HG02588 (cell line): ENCODE results near the gene STKLD1.
"Not testable (repeated sequence)": the region's sequence is repeated elsewhere in the genome, so short reads cannot be mapped to it uniquely, and the experiment has no call there.

Experiments used
- ATAC-seq: cut with Tn5 transposase; IDR thresholded peaks from one replicate; pipeline ENCODE4 v1.9.1; 2021; ENCODE audit warnings: mild to moderate bottlenecking, moderate library complexity; ENCODE audit not compliant: unreplicated experiment

STKLD1 gene

GRCh38 chr9:133436681-133437080 lies 60.5 kb downstream of the STKLD1 start:
- ATAC-seq: no peak

- no peak for ATAC-seq
These were observed 61.8 kb downstream of the STKLD1 start for GRCh38 chr9:133437753-133438531.

DNA sequence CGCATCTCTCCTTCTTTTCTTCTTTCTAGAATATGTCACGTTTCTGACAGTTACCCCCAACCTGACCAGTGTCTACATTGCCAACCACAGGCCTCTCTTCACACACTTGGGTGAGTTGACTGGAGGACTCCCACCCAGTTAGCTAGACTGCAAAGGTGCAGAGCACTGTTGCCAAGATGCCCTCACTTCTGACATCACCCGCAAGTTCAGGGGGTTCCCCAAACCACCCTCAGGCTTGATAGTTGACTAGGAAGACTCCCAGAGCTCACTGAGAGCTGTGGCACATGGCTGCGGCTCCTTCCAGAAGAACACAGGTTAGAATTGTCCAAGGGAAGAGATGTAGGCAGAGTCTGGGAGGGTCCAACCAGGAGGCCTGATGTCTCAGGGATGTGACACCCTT lies 63.2 kb downstream of the STKLD1 start:
- ATAC-seq: no peak

GRCh38 chr9:133440874-133441273 lies 64.7 kb downstream of the STKLD1 start:
- no peak for ATAC-seq

DNA sequence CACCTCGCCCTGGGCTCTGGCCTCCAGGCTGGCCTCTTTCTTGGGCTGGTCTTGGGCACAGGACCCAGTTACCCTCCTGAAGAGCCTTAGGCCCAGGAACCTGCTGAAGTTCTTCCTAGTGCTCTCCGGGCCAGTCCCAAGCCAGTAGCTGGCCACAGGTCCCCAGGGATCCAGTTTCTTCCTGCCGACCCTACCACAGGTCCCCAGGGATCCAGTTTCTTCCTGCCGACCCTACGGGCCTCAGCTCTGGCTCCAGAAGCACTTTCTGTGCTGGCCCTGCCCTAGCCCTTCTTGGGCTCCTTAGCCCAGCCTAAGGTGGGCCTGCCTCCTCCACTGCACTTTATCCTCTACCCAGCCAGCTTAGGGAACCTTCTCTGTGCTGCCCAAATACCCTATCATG lies 65.4 kb downstream of the STKLD1 start:
- ATAC-seq: no peak

GRCh38 chr9:133443248-133443647 lies 67.1 kb downstream of the STKLD1 start:
- ATAC-seq: no peak

DNA sequence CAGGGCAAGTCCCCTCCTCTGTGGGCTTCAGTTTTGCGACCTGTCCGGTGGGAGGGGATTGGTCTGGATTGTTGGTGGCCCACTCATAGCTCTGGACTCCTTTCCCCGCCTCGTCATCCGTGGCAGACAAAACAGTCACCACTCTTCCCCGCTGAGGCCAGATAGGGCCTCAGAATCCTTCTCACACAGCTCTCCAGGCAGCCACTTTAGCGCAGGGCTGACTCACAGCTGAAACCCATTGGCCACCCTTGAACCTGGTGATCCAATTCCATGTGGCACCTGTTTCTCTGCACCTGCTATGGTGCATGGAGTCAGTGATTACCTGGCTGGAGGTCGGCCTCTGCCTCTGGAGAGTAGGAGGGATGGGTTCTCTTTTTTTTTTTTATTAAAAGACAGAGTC lies 67.8 kb downstream of the STKLD1 start:
- ATAC-seq: no peak

DNA sequence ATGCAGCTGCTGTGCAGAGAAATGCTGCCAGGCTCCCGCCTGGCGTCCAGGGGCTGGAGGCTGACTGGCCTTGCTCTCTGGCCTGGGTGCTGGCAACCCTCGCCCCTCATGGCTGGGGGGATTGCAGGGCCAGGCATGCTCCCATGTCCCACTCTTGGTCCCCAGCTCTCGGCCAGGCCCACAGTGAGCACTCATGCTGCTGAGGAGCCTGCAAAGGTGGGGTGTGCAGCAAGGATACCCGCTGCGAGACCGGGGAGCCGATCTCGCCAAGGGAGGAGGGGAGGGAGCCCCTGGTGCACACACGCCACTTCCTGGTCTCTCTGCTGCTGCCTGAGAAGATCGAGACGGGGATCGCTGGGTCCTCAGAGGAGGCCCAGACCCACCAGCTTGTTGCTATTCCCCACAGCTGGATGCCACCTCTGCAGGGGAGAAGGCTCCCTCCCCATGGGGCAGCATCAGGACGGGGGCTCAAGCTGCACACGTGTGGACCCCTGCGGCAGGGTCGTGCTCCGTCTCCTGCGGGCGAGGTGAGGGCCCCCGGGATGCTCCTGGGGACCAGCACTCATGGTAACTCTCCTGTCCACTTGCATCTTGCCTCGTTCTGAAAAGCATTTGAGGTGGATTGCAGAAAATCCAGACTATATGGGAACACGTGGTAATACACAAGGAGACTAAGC lies 69.3 kb downstream of the STKLD1 start:
- ATAC-seq: no peak

DNA sequence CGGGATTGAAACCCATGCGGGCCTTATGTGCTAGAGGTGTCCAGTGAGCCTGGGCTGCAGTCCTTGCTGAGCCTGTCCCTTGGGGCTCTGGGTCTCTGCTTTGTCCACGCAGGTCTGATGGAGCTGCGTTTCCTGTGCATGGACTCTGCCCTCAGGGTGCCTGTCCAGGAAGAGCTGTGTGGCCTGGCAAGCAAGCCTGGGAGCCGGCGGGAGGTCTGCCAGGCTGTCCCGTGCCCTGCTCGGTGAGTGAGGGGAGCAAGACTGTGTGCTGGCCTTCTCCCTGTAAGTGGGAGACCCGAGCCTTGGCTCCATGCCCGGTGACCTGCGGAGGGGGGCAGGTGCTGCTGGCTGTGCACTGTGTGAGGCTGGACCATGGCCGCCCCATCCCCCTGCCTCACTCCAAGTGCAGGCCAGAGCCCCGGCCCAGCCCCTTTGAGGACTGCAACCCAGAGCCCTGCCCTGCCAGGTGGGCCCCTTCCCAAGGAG lies 72.4 kb downstream of the STKLD1 start:
- no peak for ATAC-seq

DNA sequence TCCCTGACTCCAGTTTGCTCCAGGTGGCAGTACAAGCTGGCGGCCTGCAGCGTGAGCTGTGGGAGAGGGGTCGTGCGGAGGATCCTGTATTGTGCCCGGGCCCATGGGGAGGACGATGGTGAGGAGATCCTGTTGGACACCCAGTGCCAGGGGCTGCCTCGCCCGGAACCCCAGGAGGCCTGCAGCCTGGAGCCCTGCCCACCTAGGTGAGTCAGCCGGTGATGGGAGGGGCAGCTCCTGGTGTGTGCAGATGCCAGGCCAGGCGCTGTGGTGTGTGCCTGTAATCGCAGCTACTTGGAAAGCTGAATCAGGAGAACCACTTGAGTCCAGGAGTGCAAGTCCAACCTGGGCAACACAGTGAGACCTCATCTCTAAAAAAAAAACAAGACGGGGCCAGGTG lies 73.6 kb downstream of the STKLD1 start:
- no peak for ATAC-seq

GRCh38 chr9:133451865-133452264 lies 75.7 kb downstream of the STKLD1 start:
- not testable (repeated sequence) for ATAC-seq

GRCh38 chr9:133452562-133452961 lies 76.4 kb downstream of the STKLD1 start:
- ATAC-seq: no peak

DNA sequence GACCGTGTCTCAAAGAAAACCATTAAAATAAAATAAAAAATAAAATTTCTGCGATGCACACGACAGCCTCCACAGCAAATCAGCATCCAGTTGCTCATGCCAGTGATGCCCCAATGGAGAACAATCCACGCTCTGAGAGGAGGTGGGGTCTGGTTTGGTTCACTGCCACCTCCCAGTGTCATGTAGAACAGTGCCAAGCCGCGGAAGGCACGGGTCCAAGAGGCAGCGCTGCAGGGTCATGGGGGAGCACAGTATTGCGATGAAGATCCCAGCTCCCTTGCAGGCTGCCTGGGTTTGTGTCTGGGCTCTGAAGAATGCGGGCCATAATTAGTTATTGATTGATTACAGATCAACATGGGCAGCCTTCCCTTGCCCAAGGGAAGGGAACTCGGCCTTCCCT lies 77.5 kb downstream of the STKLD1 start:
- ATAC-seq: no peak

- no peak for ATAC-seq
These were observed 78.2 kb downstream of the STKLD1 start for GRCh38 chr9:133454325-133454724.

DNA sequence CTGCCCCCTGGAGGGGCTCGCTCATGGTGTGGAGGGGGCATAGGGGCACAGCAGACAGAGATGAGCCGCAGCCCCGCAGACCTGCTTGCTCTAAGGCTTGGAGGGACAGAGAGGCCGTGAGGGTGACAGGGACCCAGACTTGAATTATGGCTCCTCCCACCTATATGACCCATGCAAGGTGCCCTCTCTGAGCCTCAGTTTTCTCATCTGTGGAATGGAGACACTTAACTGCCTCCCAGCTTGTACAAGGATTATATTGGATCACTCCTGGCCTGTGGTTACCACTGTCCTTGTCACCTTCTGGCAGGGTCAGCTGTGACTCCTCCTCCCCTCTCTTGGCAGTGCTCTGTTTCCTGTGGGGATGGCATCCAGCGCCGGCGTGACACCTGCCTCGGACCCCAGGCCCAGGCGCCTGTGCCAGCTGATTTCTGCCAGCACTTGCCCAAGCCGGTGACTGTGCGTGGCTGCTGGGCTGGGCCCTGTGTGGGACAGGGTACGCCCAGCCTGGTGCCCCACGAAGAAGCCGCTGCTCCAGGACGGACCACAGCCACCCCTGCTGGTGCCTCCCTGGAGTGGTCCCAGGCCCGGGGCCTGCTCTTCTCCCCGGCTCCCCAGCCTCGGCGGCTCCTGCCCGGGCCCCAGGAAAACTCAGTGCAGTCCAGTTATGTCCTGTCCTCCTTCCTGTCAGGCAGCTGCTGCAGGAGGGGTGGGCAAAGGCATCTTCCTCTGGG lies 78.9 kb downstream of the STKLD1 start:
- ATAC-seq: no peak
